Endothelial cell of umbilical vein (primary cell): ENCODE measurements around the gene ANXA2.

Experiments
- CTCF ChIP-seq, 2 donors: IDR thresholded peaks; 1 replicate in 1 of 2; 2 replicates in 1 of 2; pipeline ENCODE4 v1.5.1; 2011; ENCODE audit warnings: low read length in 2 of 2, mild to moderate bottlenecking in 2 of 2, moderate library complexity in 2 of 2, control low read depth in 1 of 2, inconsistent platforms in 1 of 2, low read depth in 1 of 2; ENCODE audit not compliant: insufficient read depth in 1 of 2; ENCODE audit errors: extremely low read depth in 1 of 2
- EZH2 ChIP-seq: IDR thresholded peaks from 2 replicates; pipeline ENCODE4 v1.6.1; 2012; ENCODE audit warnings: borderline replicate concordance, low read depth, mild to moderate bottlenecking, moderate library complexity, low read length, inconsistent platforms; ENCODE audit not compliant: severe bottlenecking
- FOS ChIP-seq: IDR thresholded peaks from 2 replicates; pipeline ENCODE4 v1.6.1; 2011; ENCODE audit warnings: mild to moderate bottlenecking, low read length, moderate library complexity, borderline replicate concordance; ENCODE audit not compliant: insufficient read depth
- GATA2 ChIP-seq: IDR thresholded peaks from 2 replicates; pipeline ENCODE4 v1.7.0; 2011; ENCODE audit warnings: low read depth, mild to moderate bottlenecking, moderate library complexity, mixed read lengths, low read length; ENCODE audit not compliant: insufficient read length, insufficient read depth
- JUN ChIP-seq: IDR thresholded peaks from 2 replicates; pipeline ENCODE4 v1.6.1; 2011; ENCODE audit warnings: borderline replicate concordance, low read depth; ENCODE audit not compliant: insufficient read length, insufficient read depth
- MAX ChIP-seq: IDR thresholded peaks from 2 replicates; pipeline ENCODE4 v1.6.1; 2011; ENCODE audit not compliant: insufficient read depth, insufficient read length
- MYC ChIP-seq: IDR thresholded peaks from one replicate; pipeline ENCODE4 v1.6.1; 2011; ENCODE audit warnings: mild to moderate bottlenecking, low read depth, low read length
- POLR2A ChIP-seq: IDR thresholded peaks from 2 replicates; pipeline ENCODE4 v1.6.1; 2012; ENCODE audit warnings: low read depth, mild to moderate bottlenecking, control low read depth, low read length
- POLR2AphosphoS5 ChIP-seq: IDR thresholded peaks from 2 replicates; pipeline ENCODE4 v1.6.1; 2012; ENCODE audit warnings: low read depth, mild to moderate bottlenecking, control low read depth, low read length, moderate library complexity; ENCODE audit not compliant: insufficient read depth

- no peak for TF ChIP-seq EZH2
- TF ChIP-seq CTCF (IDR thresholded peaks at IDR 0.05; ENCODE audit: extremely low read depth in 1 of 2, insufficient read depth in 1 of 2, low read depth in 1 of 2, low read length in 2 of 2): no peak
- no peak for TF ChIP-seq POLR2AphosphoS5
- no peak for TF ChIP-seq POLR2A
- TF ChIP-seq MAX: no peak
- TF ChIP-seq GATA2: no peak
- TF ChIP-seq MYC: no peak
- TF ChIP-seq FOS: no peak
- no peak for TF ChIP-seq JUN
Observed at GRCh38 chr15:60417112-60417511, 19.3 kb upstream of the ANXA2 start.
